GM23338 (cell line): ENCODE measurements around the gene MAGED4B.

Experiments
- CTCF ChIP-seq, 2 experiments: fragments of 200-600 bp in 1 of 2; sonication (generic) in 1 of 2; conservative IDR thresholded peaks; 2 replicates each; pipeline versions ENCODE4 v1.5.1 to v1.6.1; 2016 to 2017; ENCODE audit warnings: antibody characterized with exemption in 2 of 2, low read depth in 2 of 2, mild to moderate bottlenecking in 2 of 2, moderate library complexity in 1 of 2
- EZH2 ChIP-seq: fragments of 200-600 bp; sonication (generic); IDR thresholded peaks from one replicate; pipeline ENCODE4 v1.8.0; 2017; ENCODE audit warnings: antibody characterized with exemption, mild to moderate bottlenecking, low read depth; ENCODE audit not compliant: unreplicated experiment
- EZH2phosphoT487 ChIP-seq: fragments of 200-600 bp; sonication (generic); IDR thresholded peaks from one replicate; pipeline ENCODE4 v1.8.1; 2018; ENCODE audit warnings: antibody characterized with exemption; ENCODE audit not compliant: unreplicated experiment
- POLR2AphosphoS5 ChIP-seq: IDR thresholded peaks from 2 replicates; pipeline ENCODE4 v1.6.1; 2016; ENCODE audit warnings: antibody characterized with exemption, low read depth
- REST ChIP-seq: IDR thresholded peaks from one replicate; pipeline ENCODE4 v1.6.1; 2018; ENCODE audit warnings: antibody characterized with exemption; ENCODE audit not compliant: unreplicated experiment

- no peak for TF ChIP-seq REST
- no peak for TF ChIP-seq EZH2
- TF ChIP-seq CTCF (conservative IDR thresholded peaks at IDR 0.05; ENCODE audit: low read depth in 2 of 2) = no peak
- no peak for TF ChIP-seq POLR2AphosphoS5
- no peak for TF ChIP-seq EZH2phosphoT487
Observed at GRCh38 chrX:52118262-52118661, 49.3 kb upstream of the MAGED4B start.
